ENCODE results near the gene SLC35F1.

The SLC35F1 gene

GRCh38 chr6:118061666-118062065, 154.6 kb downstream of the SLC35F1 start:
- no peaks in the 10 kb centered on the region for H3K4me1 ChIP-seq (ENCODE audit: control insufficient read depth, insufficient read depth, low read length, poor library complexity, severe bottlenecking)
- H3K27ac ChIP-seq (ENCODE audit: low read depth, low read length, severe bottlenecking): no peak overlapping the region
- no peak overlapping the region for H3K4me3 ChIP-seq (ENCODE audit: extremely low read depth, insufficient read depth, low read length, poor library complexity, severe bottlenecking)
- H3K9me3 ChIP-seq (ENCODE audit: control insufficient read depth, low read length): no peaks in the 10 kb centered on the region
- 90 to 94% methylated on average over 5 to 6 of the region's 8 CpGs for WGBS, 2 experiments (ENCODE audit: insufficient coverage in 2 of 2)
- no peaks in the 10 kb centered on the region for H3K36me3 ChIP-seq (ENCODE audit: control insufficient read depth, insufficient read depth, low read length)

GRCh38 chr6:118080547-118080946, 173.5 kb downstream of the SLC35F1 start:
- 50 to 57% methylated on average over 1 to 2 of the region's 2 CpGs for WGBS, 2 experiments (ENCODE audit: insufficient coverage in 2 of 2)
- no peak overlapping the region for H3K27ac ChIP-seq (ENCODE audit: low read depth, low read length, severe bottlenecking)
- no peaks in the 10 kb centered on the region for H3K9me3 ChIP-seq (ENCODE audit: control insufficient read depth, low read length)
- H3K36me3 ChIP-seq (ENCODE audit: control insufficient read depth, insufficient read depth, low read length): no peaks in the 10 kb centered on the region
- H3K4me3 ChIP-seq (ENCODE audit: extremely low read depth, insufficient read depth, low read length, poor library complexity, severe bottlenecking): no peak overlapping the region
- no peaks in the 10 kb centered on the region for H3K4me1 ChIP-seq (ENCODE audit: control insufficient read depth, insufficient read depth, low read length, poor library complexity, severe bottlenecking)

- Histone ChIP-seq H3K4me3 (ENCODE audit: extremely low read depth, insufficient read depth, low read length, poor library complexity, severe bottlenecking) (no peak overlapping the region), H3K27ac (ENCODE audit: low read depth, low read length, severe bottlenecking) (no peak overlapping the region), H3K9me3 (ENCODE audit: control insufficient read depth, low read length) (no peaks in the 10 kb centered on the region), H3K36me3 (ENCODE audit: control insufficient read depth, insufficient read depth, low read length) (no peaks in the 10 kb centered on the region), H3K4me1 (ENCODE audit: control insufficient read depth, insufficient read depth, low read length, poor library complexity, severe bottlenecking) (no peaks in the 10 kb centered on the region)
- WGBS, 2 experiments (ENCODE audit: insufficient coverage in 2 of 2): 40% methylated on average over 1 of the region's 2 CpGs; no CpG with 5 or more reads in 1 of the 2 experiments
These were observed 176.6 kb downstream of the SLC35F1 start for GRCh38 chr6:118083711-118084110.

- WGBS, 2 experiments (ENCODE audit: insufficient coverage in 2 of 2): 90 to 92% methylated on average over 1 to 2 of the region's 2 CpGs
- no peaks in the 10 kb centered on the region for H3K4me1 ChIP-seq (ENCODE audit: control insufficient read depth, insufficient read depth, low read length, poor library complexity, severe bottlenecking)
- H3K36me3 ChIP-seq (ENCODE audit: control insufficient read depth, insufficient read depth, low read length): no peaks in the 10 kb centered on the region
- no peak overlapping the region for H3K4me3 ChIP-seq (ENCODE audit: extremely low read depth, insufficient read depth, low read length, poor library complexity, severe bottlenecking)
- peaks cover 3% of the 10 kb centered on the region for H3K9me3 ChIP-seq (ENCODE audit: control insufficient read depth, low read length)
- no peak overlapping the region for H3K27ac ChIP-seq (ENCODE audit: low read depth, low read length, severe bottlenecking)
These were observed 178.6 kb downstream of the SLC35F1 start for GRCh38 chr6:118085665-118086064.

- Histone ChIP-seq H3K36me3 (ENCODE audit: control insufficient read depth, insufficient read depth, low read length) (no peaks in the 10 kb centered on the region), H3K4me3 (ENCODE audit: extremely low read depth, insufficient read depth, low read length, poor library complexity, severe bottlenecking) (no peak overlapping the region), H3K9me3 (ENCODE audit: control insufficient read depth, low read length) (peaks cover 3% of the 10 kb centered on the region), H3K27ac (ENCODE audit: low read depth, low read length, severe bottlenecking) (no peak overlapping the region), H3K4me1 (ENCODE audit: control insufficient read depth, insufficient read depth, low read length, poor library complexity, severe bottlenecking) (no peaks in the 10 kb centered on the region)
- WGBS, 2 experiments (ENCODE audit: insufficient coverage in 2 of 2): 92 to 100% methylated on average over 1 to 2 of the region's 2 CpGs
These were observed 179.1 kb downstream of the SLC35F1 start for GRCh38 chr6:118086159-118086558.

- H3K27ac ChIP-seq (ENCODE audit: low read depth, low read length, severe bottlenecking): no peak overlapping the region
These were observed 185.0 kb downstream of the SLC35F1 start for GRCh38 chr6:118092086-118092485.

GRCh38 chr6:118097576-118097975, 190.5 kb downstream of the SLC35F1 start:
- no peaks in the 10 kb centered on the region for H3K36me3 ChIP-seq (ENCODE audit: control insufficient read depth, insufficient read depth, low read length)
- H3K27ac ChIP-seq (ENCODE audit: low read depth, low read length, severe bottlenecking): no peak overlapping the region
- H3K9me3 ChIP-seq (ENCODE audit: control insufficient read depth, low read length): peaks cover 9% of the 10 kb centered on the region
- no peak overlapping the region for H3K4me3 ChIP-seq (ENCODE audit: extremely low read depth, insufficient read depth, low read length, poor library complexity, severe bottlenecking)
- no peaks in the 10 kb centered on the region for H3K4me1 ChIP-seq (ENCODE audit: control insufficient read depth, insufficient read depth, low read length, poor library complexity, severe bottlenecking)
- 100% methylated on average over 1 of the region's 3 CpGs for WGBS, 2 experiments (ENCODE audit: insufficient coverage in 2 of 2)

More at GRCh38 chr6:118092086-118092485, 185.0 kb downstream of the SLC35F1 start:
- H3K9me3 ChIP-seq (ENCODE audit: control insufficient read depth, low read length): peaks cover 3% of the 10 kb centered on the region
- no peaks in the 10 kb centered on the region for H3K4me1 ChIP-seq (ENCODE audit: control insufficient read depth, insufficient read depth, low read length, poor library complexity, severe bottlenecking)
- H3K36me3 ChIP-seq (ENCODE audit: control insufficient read depth, insufficient read depth, low read length): no peaks in the 10 kb centered on the region
- no peak overlapping the region for H3K4me3 ChIP-seq (ENCODE audit: extremely low read depth, insufficient read depth, low read length, poor library complexity, severe bottlenecking)

GRCh38 chr6:118100717-118101116, 193.7 kb downstream of the SLC35F1 start:
- Histone ChIP-seq H3K27ac (ENCODE audit: low read depth, low read length, severe bottlenecking) (peak overlapping the region; percentile 65), H3K4me1 (ENCODE audit: control insufficient read depth, insufficient read depth, low read length, poor library complexity, severe bottlenecking) (no peaks in the 10 kb centered on the region), H3K36me3 (ENCODE audit: control insufficient read depth, insufficient read depth, low read length) (no peaks in the 10 kb centered on the region), H3K9me3 (ENCODE audit: control insufficient read depth, low read length) (peaks cover 9% of the 10 kb centered on the region), H3K4me3 (ENCODE audit: extremely low read depth, insufficient read depth, low read length, poor library complexity, severe bottlenecking) (no peak overlapping the region)
- 59 to 60% methylated on average over 1 to 2 of the region's 2 CpGs for WGBS, 2 experiments (ENCODE audit: insufficient coverage in 2 of 2)

GRCh38 chr6:118101220-118101619, 194.2 kb downstream of the SLC35F1 start:
- 75 to 80% methylated on average over 1 of the region's 1 CpG for WGBS, 2 experiments (ENCODE audit: insufficient coverage in 2 of 2)
- Histone ChIP-seq H3K9me3 (ENCODE audit: control insufficient read depth, low read length) (peaks cover 9% of the 10 kb centered on the region), H3K4me1 (ENCODE audit: control insufficient read depth, insufficient read depth, low read length, poor library complexity, severe bottlenecking) (no peaks in the 10 kb centered on the region), H3K4me3 (ENCODE audit: extremely low read depth, insufficient read depth, low read length, poor library complexity, severe bottlenecking) (no peak overlapping the region), H3K36me3 (ENCODE audit: control insufficient read depth, insufficient read depth, low read length) (no peaks in the 10 kb centered on the region), H3K27ac (ENCODE audit: low read depth, low read length, severe bottlenecking) (peak overlapping the region; percentile 65)

- H3K4me3 ChIP-seq (ENCODE audit: extremely low read depth, insufficient read depth, low read length, poor library complexity, severe bottlenecking): no peak overlapping the region
- H3K36me3 ChIP-seq (ENCODE audit: control insufficient read depth, insufficient read depth, low read length): no peaks in the 10 kb centered on the region
- 65 to 100% methylated on average over 2 of the region's 4 CpGs for WGBS, 2 experiments (ENCODE audit: insufficient coverage in 2 of 2)
- peaks cover 9% of the 10 kb centered on the region for H3K9me3 ChIP-seq (ENCODE audit: control insufficient read depth, low read length)
- H3K27ac ChIP-seq (ENCODE audit: low read depth, low read length, severe bottlenecking): peak overlapping the region; percentile 65
- no peaks in the 10 kb centered on the region for H3K4me1 ChIP-seq (ENCODE audit: control insufficient read depth, insufficient read depth, low read length, poor library complexity, severe bottlenecking)
These were observed 194.8 kb downstream of the SLC35F1 start for GRCh38 chr6:118101831-118102345.

GRCh38 chr6:118102401-118102800, 195.3 kb downstream of the SLC35F1 start:
- Histone ChIP-seq H3K9me3 (ENCODE audit: control insufficient read depth, low read length) (peaks cover 9% of the 10 kb centered on the region), H3K4me3 (ENCODE audit: extremely low read depth, insufficient read depth, low read length, poor library complexity, severe bottlenecking) (no peak overlapping the region), H3K27ac (ENCODE audit: low read depth, low read length, severe bottlenecking) (no peak overlapping the region), H3K4me1 (ENCODE audit: control insufficient read depth, insufficient read depth, low read length, poor library complexity, severe bottlenecking) (no peaks in the 10 kb centered on the region), H3K36me3 (ENCODE audit: control insufficient read depth, insufficient read depth, low read length) (no peaks in the 10 kb centered on the region)
- WGBS, 2 experiments (ENCODE audit: insufficient coverage in 2 of 2): 75 to 78% methylated on average over 2 of the region's 2 CpGs
